Measurements from ENCODE around the gene FBXO10. TPM values are rescaled to one million over a fixed set of nuclear protein-coding genes. Genes with fewer than 3 reads are reported as not detected.

Gene FBXO10
- total and polyA plus RNA-seq, 11 donors = 2.4 to 9.8 (median 6.7) TPM

GRCh38 chr9:37565661-37566618 is 10.2 kb downstream of the FBXO10 start:
- Histone ChIP-seq H3K9me3 (no peaks in the 10 kb centered on the region), H3K4me1 (no peaks in the 10 kb centered on the region), H3K27me3 (no peaks in the 10 kb centered on the region), H3K27ac (no peak overlapping the region), H3K4me3 (no peak overlapping the region), H3K36me3 (no peaks in the 10 kb centered on the region)
- intact Hi-C loops (cut with DNase I) = loop anchor here in 1 of 10 donors (10.0 kb wide), 1 partner anchor 71 kb away; no protein-coding TSS in a partner anchor
- 92 to 94% (median 93%) methylated on average over 7 of the region's 7 CpGs for WGBS, 4 donors
- ATAC-seq (no peak), DNase-seq (no peak)
- TF ChIP-seq POLR2A (IDR thresholded peaks at IDR 0.05) (no peak), CTCF (IDR thresholded peaks at IDR 0.05) (no peak)

- 86 to 91% (median 89%) methylated on average over 4 of the region's 4 CpGs for WGBS, 4 donors
- ATAC-seq (no peak), DNase-seq (no peak)
- TF ChIP-seq CTCF (IDR thresholded peaks at IDR 0.05) (no peak), POLR2A (IDR thresholded peaks at IDR 0.05) (no peak)
- Histone ChIP-seq H3K27ac (no peak overlapping the region), H3K4me3 (no peak overlapping the region), H3K36me3 (no peaks in the 10 kb centered on the region), H3K9me3 (no peaks in the 10 kb centered on the region), H3K27me3 (no peaks in the 10 kb centered on the region), H3K4me1 (no peaks in the 10 kb centered on the region)
- intact Hi-C loops (cut with DNase I) = loop anchor here in 1 of 10 donors (10.0 kb wide), 1 partner anchor 70 kb away; no protein-coding TSS in a partner anchor
Observed at GRCh38 chr9:37564916-37565315, 11.3 kb downstream of the FBXO10 start.

- intact Hi-C loops (cut with DNase I) = loop anchor here in 1 of 10 donors (10.0 kb wide), 1 partner anchor 69 kb away; no protein-coding TSS in a partner anchor
- no peaks in the 10 kb centered on the region for H3K4me1 ChIP-seq
- no peaks in the 10 kb centered on the region for H3K9me3 ChIP-seq
- H3K27ac ChIP-seq = no peak overlapping the region
- no peak overlapping the region for H3K4me3 ChIP-seq
- no peaks in the 10 kb centered on the region for H3K27me3 ChIP-seq
- DNase-seq (no peak), ATAC-seq (no peak)
- TF ChIP-seq CTCF (IDR thresholded peaks at IDR 0.05) (no peak), POLR2A (IDR thresholded peaks at IDR 0.05) (no peak)
- WGBS, 4 donors = 61 to 95% (median 72%) methylated on average over 3 of the region's 3 CpGs
- no peaks in the 10 kb centered on the region for H3K36me3 ChIP-seq
Observed at GRCh38 chr9:37563806-37564513, 12.2 kb downstream of the FBXO10 start.

GRCh38 chr9:37562826-37563225 is 13.4 kb downstream of the FBXO10 start:
- intact Hi-C loops (cut with DNase I) = loop anchor here in 1 of 10 donors (10.0 kb wide), 1 partner anchor 68 kb away; no protein-coding TSS in a partner anchor
- Histone ChIP-seq H3K4me1 (no peaks in the 10 kb centered on the region), H3K27ac (no peak overlapping the region), H3K36me3 (no peaks in the 10 kb centered on the region), H3K4me3 (no peak overlapping the region), H3K27me3 (no peaks in the 10 kb centered on the region), H3K9me3 (no peaks in the 10 kb centered on the region)
- 94 to 100% (median 98%) methylated on average over 1 of the region's 1 CpG for WGBS, 4 donors
- DNase-seq (no peak), ATAC-seq (no peak)
- TF ChIP-seq POLR2A (IDR thresholded peaks at IDR 0.05) (no peak), CTCF (IDR thresholded peaks at IDR 0.05) (no peak)

Data from heart left ventricle (tissue), 16 donors.